ENCODE measurements around the gene SOWAHC. TPM values are rescaled to one million over a fixed set of nuclear protein-coding genes. Genes with fewer than 3 reads are reported as not detected.
"Not testable (repeated sequence)": the region's sequence is repeated elsewhere in the genome, so short reads cannot be mapped to it uniquely, and the experiment has no call there.

Gene SOWAHC
- total RNA-seq (under 1 TPM in 1 of 2 experiments, not detected in 1; 0.16 TPM), polyA plus RNA-seq (under 1 TPM in 2 of 3 donors, not detected in 1; 0.05 to 0.12 TPM), total RNA-seq (0 to 1.6 (median 0.81) reads per million in 6 experiments)

GRCh38 chr2:109613922-109614714, at the start of gene SOWAHC, which contains the start of gene SEPTIN10:
TSS of gene SOWAHC (plus strand) at chr2:109614364. CDS start at chr2:109614490, 126 bp downstream.
TSS of gene SEPTIN10 (minus strand) at chr2:109613966. CDS start at chr2:109613827, 139 bp downstream.
- peak within 1 kb of the TSS; percentile 81 to 92 (median 86) for H3K4me3 Mint-ChIP-seq
- DNase-seq (peak; percentile 61 to 86 (median 75)), ATAC-seq (peak; percentile 79 to 91)
- H3K9me3 Mint-ChIP-seq, result peaks cover 0 to 32% (median 8%) of the 10 kb centered on the region in 9 donors
- peaks cover 9 to 19% (median 17%) of the 10 kb centered on the region in 4 donors for H3K4me1 Mint-ChIP-seq
- peak within 1 kb of the TSS in 8 of 10 donors; percentile 43 to 87 (median 76) for H3K27ac Mint-ChIP-seq
- POLR2A ChIA-PET, result no interaction called here
- H3K36me3 Mint-ChIP-seq, result peaks cover 5 to 19% (median 6%) of the 10 kb centered on the region in 3 donors
- peaks cover 34 to 73% (median 55%) of the 10 kb centered on the region in 5 donors for H3K27me3 Mint-ChIP-seq

- Mint-ChIP-seq H3K4me3 (no peak overlapping the region), H3K4me1 (no peaks in the 10 kb centered on the region), H3K36me3 (no peaks in the 10 kb centered on the region), H3K27ac (no peak overlapping the region), H3K27me3 (peaks cover 4 to 19% (median 13%) of the 10 kb centered on the region in 5 donors), H3K9me3 (no peaks in the 10 kb centered on the region)
- no peak for DNase-seq
- ATAC-seq, result no peak
- POLR2A ChIA-PET, result no interaction called here
Measured at GRCh38 chr2:109575373-109575772, 38.8 kb upstream of the SOWAHC start.

- H3K27ac Mint-ChIP-seq, POLR2A ChIA-PET, H3K4me1 Mint-ChIP-seq, H3K36me3 Mint-ChIP-seq, H3K4me3 Mint-ChIP-seq, ATAC-seq, H3K9me3 Mint-ChIP-seq, DNase-seq: not testable (repeated sequence)
- peaks cover 3 to 14% (median 9%) of the 10 kb centered on the region in 5 donors for H3K27me3 Mint-ChIP-seq
Measured at GRCh38 chr2:109577630-109578029, 36.5 kb upstream of the SOWAHC start.

- no peaks in the 10 kb centered on the region for H3K36me3 Mint-ChIP-seq
- ATAC-seq (no peak), DNase-seq (no peak)
- H3K27ac Mint-ChIP-seq, result no peak overlapping the region
- H3K4me3 Mint-ChIP-seq, result no peak overlapping the region
- POLR2A ChIA-PET, result no interaction called here
- H3K27me3 Mint-ChIP-seq, result peaks cover 0 to 9% (median 5%) of the 10 kb centered on the region in 5 donors
- H3K4me1 Mint-ChIP-seq, result no peaks in the 10 kb centered on the region
- H3K9me3 Mint-ChIP-seq, result no peaks in the 10 kb centered on the region
Measured at GRCh38 chr2:109582928-109583895, 31.0 kb upstream of the SOWAHC start.

- POLR2A ChIA-PET, result no interaction called here
- Mint-ChIP-seq H3K9me3 (no peaks in the 10 kb centered on the region), H3K27ac (no peak overlapping the region), H3K36me3 (no peaks in the 10 kb centered on the region), H3K27me3 (peaks cover 0 to 6% (median 5%) of the 10 kb centered on the region in 5 donors), H3K4me1 (no peaks in the 10 kb centered on the region), H3K4me3 (no peak overlapping the region)
- ATAC-seq (no peak), DNase-seq (no peak)
Measured at GRCh38 chr2:109586687-109587086, 27.5 kb upstream of the SOWAHC start.

GRCh38 chr2:109591206-109591605, 23.0 kb upstream of the SOWAHC start:
- ATAC-seq, result no peak
- Mint-ChIP-seq H3K4me1 (no peaks in the 10 kb centered on the region), H3K36me3 (no peaks in the 10 kb centered on the region), H3K4me3 (peak overlapping the region in 1 of 10 donors; percentile 5), H3K27me3 (peaks cover 0 to 7% (median 1%) of the 10 kb centered on the region in 5 donors), H3K27ac (no peak overlapping the region), H3K9me3 (no peaks in the 10 kb centered on the region)
- POLR2A ChIA-PET, result no interaction called here
- no peak for DNase-seq

- ATAC-seq (no peak), DNase-seq (no peak)
- Mint-ChIP-seq H3K27ac (no peak overlapping the region), H3K4me1 (no peaks in the 10 kb centered on the region), H3K36me3 (no peaks in the 10 kb centered on the region), H3K4me3 (no peak overlapping the region), H3K27me3 (peaks cover 0 to 7% (median 1%) of the 10 kb centered on the region in 5 donors), H3K9me3 (no peaks in the 10 kb centered on the region)
- POLR2A ChIA-PET, result no interaction called here
Measured at GRCh38 chr2:109592905-109593304, 21.3 kb upstream of the SOWAHC start.

GRCh38 chr2:109594246-109594885, 19.8 kb upstream of the SOWAHC start:
- H3K36me3 Mint-ChIP-seq, result no peaks in the 10 kb centered on the region
- no peaks in the 10 kb centered on the region for H3K4me1 Mint-ChIP-seq
- H3K27me3 Mint-ChIP-seq, result peaks cover 0 to 7% (median 1%) of the 10 kb centered on the region in 5 donors
- H3K4me3 Mint-ChIP-seq, result no peak overlapping the region
- H3K9me3 Mint-ChIP-seq, result no peaks in the 10 kb centered on the region
- ATAC-seq, result no peak
- no peak overlapping the region for H3K27ac Mint-ChIP-seq
- no peak for DNase-seq
- POLR2A ChIA-PET, result no interaction called here

GRCh38 chr2:109595644-109596043, 18.5 kb upstream of the SOWAHC start:
- ATAC-seq (no peak), DNase-seq (no peak)
- Mint-ChIP-seq H3K9me3 (no peaks in the 10 kb centered on the region), H3K27ac (no peak overlapping the region), H3K4me3 (no peak overlapping the region), H3K27me3 (peaks cover 4 to 15% (median 10%) of the 10 kb centered on the region in 5 donors), H3K36me3 (no peaks in the 10 kb centered on the region), H3K4me1 (peaks cover 0 to 2% (median 0%) of the 10 kb centered on the region in 4 donors)
- POLR2A ChIA-PET, result no interaction called here

GRCh38 chr2:109597283-109597682, 16.9 kb upstream of the SOWAHC start:
- Mint-ChIP-seq H3K9me3 (no peaks in the 10 kb centered on the region), H3K36me3 (no peaks in the 10 kb centered on the region), H3K4me3 (no peak overlapping the region), H3K4me1 (peaks cover 0 to 2% (median 0%) of the 10 kb centered on the region in 4 donors), H3K27me3 (peaks cover 4 to 25% (median 14%) of the 10 kb centered on the region in 5 donors), H3K27ac (no peak overlapping the region)
- DNase-seq (no peak), ATAC-seq (no peak)
- POLR2A ChIA-PET, result interaction anchor here (0.8 kb wide), 1 partner anchor 18 kb away, joined by 3 read pairs; no protein-coding TSS in a partner anchor

GRCh38 chr2:109601783-109602182, 12.4 kb upstream of the SOWAHC start:
- POLR2A ChIA-PET, result no interaction called here
- H3K27ac Mint-ChIP-seq, result no peak overlapping the region
- peaks cover 0 to 5% (median 0%) of the 10 kb centered on the region in 9 donors for H3K9me3 Mint-ChIP-seq
- no peaks in the 10 kb centered on the region for H3K36me3 Mint-ChIP-seq
- no peak overlapping the region for H3K4me3 Mint-ChIP-seq
- no peak for DNase-seq
- peaks cover 0 to 2% (median 0%) of the 10 kb centered on the region in 4 donors for H3K4me1 Mint-ChIP-seq
- peaks cover 15 to 41% (median 25%) of the 10 kb centered on the region in 5 donors for H3K27me3 Mint-ChIP-seq
- no peak for ATAC-seq

- DNase-seq (no peak), ATAC-seq (no peak)
- no peaks in the 10 kb centered on the region for H3K36me3 Mint-ChIP-seq
- no peak overlapping the region for H3K4me3 Mint-ChIP-seq
- H3K27ac Mint-ChIP-seq, result no peak overlapping the region
- peaks cover 17 to 47% (median 27%) of the 10 kb centered on the region in 5 donors for H3K27me3 Mint-ChIP-seq
- H3K4me1 Mint-ChIP-seq, result peaks cover 0 to 2% (median 0%) of the 10 kb centered on the region in 4 donors
- POLR2A ChIA-PET, result interaction anchor here (0.7 kb wide), 1 partner anchor 542 kb away, joined by 3 read pairs; no protein-coding TSS in a partner anchor
- H3K9me3 Mint-ChIP-seq, result peaks cover 0 to 5% (median 0%) of the 10 kb centered on the region in 9 donors
Measured at GRCh38 chr2:109602617-109603188, 11.5 kb upstream of the SOWAHC start.
